Measurements from ENCODE around the gene EPDR1. TPM values are rescaled to one million over a fixed set of nuclear protein-coding genes. Genes with fewer than 3 reads are reported as not detected.

EPDR1 gene
- total RNA-seq, 1 experiment from 2014 or later: 24.6 TPM

DNA sequence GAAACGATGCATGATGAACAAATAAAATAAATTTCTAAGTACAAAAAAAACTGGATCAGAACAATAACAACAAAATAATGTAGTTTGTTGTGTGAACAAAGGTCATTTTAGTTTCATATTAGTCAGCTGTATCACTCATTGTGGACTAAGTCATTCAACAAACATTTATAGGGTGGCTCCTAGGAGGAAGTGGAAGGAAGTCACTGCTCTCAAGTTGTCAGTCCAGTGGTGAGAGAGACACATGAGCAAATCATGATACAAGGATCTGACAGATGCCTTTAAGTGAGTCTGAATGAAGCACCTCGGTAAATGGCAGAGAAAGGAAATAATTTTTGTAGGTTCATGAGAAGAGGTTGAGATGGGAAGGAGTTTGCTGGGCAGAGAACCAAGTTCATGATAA is 56.8 kb downstream of the EPDR1 start:
- Histone ChIP-seq H3K27ac (ENCODE audit: low read depth, low read length, poor library complexity, severe bottlenecking) (no peak overlapping the region), H3K27me3 (replicated peaks; ENCODE audit: insufficient read depth, low read depth, low read length, poor library complexity) (no peaks in the 10 kb centered on the region), H3K4me3 (ENCODE audit: low read depth, low read length, poor library complexity, severe bottlenecking) (no peak overlapping the region), H3K9me3 (ENCODE audit: low read depth, low read length, poor library complexity, severe bottlenecking) (no peaks in the 10 kb centered on the region), H3K36me3 (ENCODE audit: insufficient read depth, low read length, poor library complexity, severe bottlenecking) (no peaks in the 10 kb centered on the region), H3K4me1 (ENCODE audit: insufficient read depth, low read length, poor library complexity, severe bottlenecking) (no peaks in the 10 kb centered on the region)
- ChIA-PET CTCF (no interaction called here), POLR2A (ENCODE audit: low non-redundant PET) (no interaction called here)
- TF ChIP-seq EZH2 (IDR thresholded peaks at IDR 0.05; ENCODE audit: borderline replicate concordance, low read depth, low read length, poor library complexity, severe bottlenecking): no peak
- TF ChIP-seq, protein P1, sequence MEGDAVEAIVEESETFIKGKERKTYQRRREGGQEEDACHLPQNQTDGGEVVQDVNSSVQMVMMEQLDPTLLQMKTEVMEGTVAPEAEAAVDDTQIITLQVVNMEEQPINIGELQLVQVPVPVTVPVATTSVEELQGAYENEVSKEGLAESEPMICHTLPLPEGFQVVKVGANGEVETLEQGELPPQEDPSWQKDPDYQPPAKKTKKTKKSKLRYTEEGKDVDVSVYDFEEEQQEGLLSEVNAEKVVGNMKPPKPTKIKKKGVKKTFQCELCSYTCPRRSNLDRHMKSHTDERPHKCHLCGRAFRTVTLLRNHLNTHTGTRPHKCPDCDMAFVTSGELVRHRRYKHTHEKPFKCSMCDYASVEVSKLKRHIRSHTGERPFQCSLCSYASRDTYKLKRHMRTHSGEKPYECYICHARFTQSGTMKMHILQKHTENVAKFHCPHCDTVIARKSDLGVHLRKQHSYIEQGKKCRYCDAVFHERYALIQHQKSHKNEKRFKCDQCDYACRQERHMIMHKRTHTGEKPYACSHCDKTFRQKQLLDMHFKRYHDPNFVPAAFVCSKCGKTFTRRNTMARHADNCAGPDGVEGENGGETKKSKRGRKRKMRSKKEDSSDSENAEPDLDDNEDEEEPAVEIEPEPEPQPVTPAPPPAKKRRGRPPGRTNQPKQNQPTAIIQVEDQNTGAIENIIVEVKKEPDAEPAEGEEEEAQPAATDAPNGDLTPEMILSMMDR (conservative IDR thresholded peaks at IDR 0.05; ENCODE audit: low read depth, low read length): no peak
- intact Hi-C loops (cut with micrococcal nuclease; ENCODE audit: unreplicated experiment): no loop called here
- no peak for DNase-seq (ENCODE audit: low spot score)
- no TSS peak for BruUV-seq (replicated peaks)

DNA sequence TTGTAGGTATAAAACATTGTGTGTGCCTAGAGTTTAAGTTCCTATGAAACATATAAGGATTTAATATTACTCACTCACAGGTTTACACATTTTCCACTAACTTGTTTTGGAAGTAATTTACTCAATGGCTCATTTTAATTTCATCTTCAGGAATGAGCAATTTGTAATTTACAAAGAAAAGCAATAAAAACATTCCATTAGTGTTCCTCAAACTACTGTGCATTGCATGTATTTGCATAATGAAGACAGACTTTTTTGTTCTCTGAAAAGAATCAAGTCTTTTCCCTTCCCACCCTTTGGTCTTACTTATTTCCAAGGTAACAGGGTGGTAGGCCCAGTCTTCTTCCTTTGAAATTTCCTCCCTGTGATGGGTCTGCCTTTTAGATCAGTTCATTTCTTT is 61.2 kb downstream of the EPDR1 start:
- H3K4me3 ChIP-seq (ENCODE audit: low read depth, low read length, poor library complexity, severe bottlenecking): no peak overlapping the region
- H3K4me1 ChIP-seq (ENCODE audit: insufficient read depth, low read length, poor library complexity, severe bottlenecking): no peaks in the 10 kb centered on the region
- no peaks in the 10 kb centered on the region for H3K9me3 ChIP-seq (ENCODE audit: low read depth, low read length, poor library complexity, severe bottlenecking)
- ChIA-PET POLR2A (ENCODE audit: low non-redundant PET) (no interaction called here), CTCF (no interaction called here)
- no peaks in the 10 kb centered on the region for H3K27me3 ChIP-seq (replicated peaks; ENCODE audit: insufficient read depth, low read depth, low read length, poor library complexity)
- no peaks in the 10 kb centered on the region for H3K36me3 ChIP-seq (ENCODE audit: insufficient read depth, low read length, poor library complexity, severe bottlenecking)
- no peak overlapping the region for H3K27ac ChIP-seq (ENCODE audit: low read depth, low read length, poor library complexity, severe bottlenecking)
- intact Hi-C loops (cut with micrococcal nuclease; ENCODE audit: unreplicated experiment): no loop called here
- TF ChIP-seq, protein P1 (conservative IDR thresholded peaks at IDR 0.05; ENCODE audit: low read depth, low read length): no peak
- TF ChIP-seq EZH2 (IDR thresholded peaks at IDR 0.05; ENCODE audit: borderline replicate concordance, low read depth, low read length, poor library complexity, severe bottlenecking): no peak
- no peak for DNase-seq (ENCODE audit: low spot score)
- BruUV-seq (replicated peaks): no TSS peak

DNA sequence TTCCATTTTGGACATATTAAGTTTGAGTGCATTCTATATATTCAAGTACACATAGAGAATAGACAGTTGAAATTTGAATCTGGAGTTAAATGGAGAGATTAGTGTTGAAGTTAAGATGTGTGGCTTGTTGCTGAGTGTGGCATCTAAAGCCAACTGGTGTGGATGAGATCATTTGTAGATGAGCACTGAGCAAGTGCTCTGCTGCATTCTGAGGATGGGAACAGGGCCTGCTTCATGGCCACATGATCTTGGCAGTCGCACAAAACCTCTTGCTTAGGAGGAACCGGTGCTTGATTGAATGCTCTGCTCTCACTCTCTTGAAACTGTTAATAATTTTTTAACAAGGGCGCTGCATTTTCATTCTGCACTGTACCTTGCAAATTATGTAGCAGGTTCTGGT is 62.0 kb downstream of the EPDR1 start:
- Histone ChIP-seq H3K27ac (ENCODE audit: low read depth, low read length, poor library complexity, severe bottlenecking) (no peak overlapping the region), H3K27me3 (replicated peaks; ENCODE audit: insufficient read depth, low read depth, low read length, poor library complexity) (no peaks in the 10 kb centered on the region), H3K4me3 (ENCODE audit: low read depth, low read length, poor library complexity, severe bottlenecking) (no peak overlapping the region), H3K9me3 (ENCODE audit: low read depth, low read length, poor library complexity, severe bottlenecking) (no peaks in the 10 kb centered on the region), H3K4me1 (ENCODE audit: insufficient read depth, low read length, poor library complexity, severe bottlenecking) (no peaks in the 10 kb centered on the region), H3K36me3 (ENCODE audit: insufficient read depth, low read length, poor library complexity, severe bottlenecking) (no peaks in the 10 kb centered on the region)
- no TSS peak for BruUV-seq (replicated peaks)
- no peak for DNase-seq (ENCODE audit: low spot score)
- TF ChIP-seq, protein P1 (conservative IDR thresholded peaks at IDR 0.05; ENCODE audit: low read depth, low read length): no peak
- no peak for TF ChIP-seq EZH2 (IDR thresholded peaks at IDR 0.05; ENCODE audit: borderline replicate concordance, low read depth, low read length, poor library complexity, severe bottlenecking)
- ChIA-PET POLR2A (ENCODE audit: low non-redundant PET) (no interaction called here), CTCF (no interaction called here)
- intact Hi-C loops (cut with micrococcal nuclease; ENCODE audit: unreplicated experiment): no loop called here
